B cell (primary cell): Measurements from ENCODE around the gene FAF2. TPM values are rescaled to one million over a fixed set of nuclear protein-coding genes. Genes with fewer than 3 reads are reported as not detected.

ENCODE experiments used
- ATAC-seq: fragments of 200-7000 bp; cut with Tn5 transposase; one replicate; pipeline ENCODE4 v1.10.0; 2021; ENCODE audit warnings: low read depth, mild to moderate bottlenecking, moderate number of reproducible peaks, moderate library complexity
- CTCF ChIA-PET: fragments of 350-600 bp; sonication (Branson Sonifier 250); formaldehyde crosslinking; loops from one replicate; lab custom pipeline; 2021; ENCODE audit warnings: antibody characterized with exemption, inconsistent platforms; lab: Charles Lee
- POLR2A ChIA-PET: fragments of 350-600 bp; sonication (Branson Sonifier 250); formaldehyde crosslinking; loops from one replicate; lab custom pipeline; 2021; ENCODE audit warnings: antibody characterized with exemption; lab: Charles Lee
- DNase-seq: peaks from one replicate; pipeline ENCODE4 v3.0.0; 2013
- H2AFZ ChIP-seq: 2 replicates; pipeline ENCODE4 v1.6.1; 2012; ENCODE audit warnings: mild to moderate bottlenecking, low read depth, low read length; ENCODE audit not compliant: insufficient read depth, poor library complexity, severe bottlenecking
- H3K27ac ChIP-seq, 2 donors: 1 replicate in 1 of 2; 2 replicates in 1 of 2; pipeline ENCODE4 v1.5.1; 2012 to 2013; ENCODE audit warnings: low read length in 2 of 2, mild to moderate bottlenecking in 2 of 2, moderate library complexity in 1 of 2
- H3K27me3 ChIP-seq, 4 experiments: fragments of 200-600 bp in 1 of 4; sonication (generic) in 1 of 4; replicated peaks in 1 of 4; 1 replicate in 2 of 4; 2 replicates in 2 of 4; pipeline versions ENCODE4 v1.6.1 to v1.7.0; 2013 to 2016; ENCODE audit warnings: low read length in 3 of 4, mild to moderate bottlenecking in 2 of 4, mixed read lengths in 1 of 4, moderate library complexity in 1 of 4; ENCODE audit not compliant: insufficient read depth in 4 of 4, control insufficient read depth in 3 of 4; ENCODE audit errors: control extremely low read depth in 1 of 4
- H3K36me3 ChIP-seq, 2 experiments: replicated peaks in 1 of 2; 1 replicate in 1 of 2; 2 replicates in 1 of 2; pipeline versions ENCODE4 v1.6.1 to v1.7.1; 2013; ENCODE audit warnings: low read length in 1 of 2; ENCODE audit not compliant: insufficient read depth in 2 of 2, control insufficient read depth in 1 of 2; ENCODE audit errors: control extremely low read depth in 1 of 2, extremely low read depth in 1 of 2
- H3K4me1 ChIP-seq, 2 donors: fragments of 200-600 bp in 1 of 2; sonication (generic) in 1 of 2; 1 replicate in 1 of 2; 2 replicates in 1 of 2; pipeline versions ENCODE4 v1.5.1 to v1.6.1; 2013 to 2017; ENCODE audit warnings: low read length in 2 of 2; ENCODE audit not compliant: control insufficient read depth in 2 of 2, insufficient read depth in 2 of 2
- H3K4me2 ChIP-seq: replicated peaks from 2 replicates; pipeline ENCODE3; 2012; ENCODE audit warnings: mild to moderate bottlenecking, low read depth, low read length; ENCODE audit not compliant: poor library complexity, severe bottlenecking
- H3K4me3 ChIP-seq, 5 experiments: fragments of 200-600 bp in 1 of 5; sonication (generic) in 1 of 5; 1 replicate in 3 of 5; 2 replicates in 2 of 5; pipeline versions ENCODE4 v1.5.1 to v1.7.0; 2011 to 2016; ENCODE audit warnings: low read length in 4 of 5, mild to moderate bottlenecking in 4 of 5, low read depth in 2 of 5, control low read depth in 1 of 5, moderate library complexity in 1 of 5; ENCODE audit not compliant: insufficient read depth in 1 of 5; ENCODE audit errors: control extremely low read depth in 1 of 5, extremely low read depth in 1 of 5
- H3K79me2 ChIP-seq: fragments of 200-600 bp; sonication (generic); one replicate; pipeline ENCODE4 v1.6.0; 2016; ENCODE audit warnings: low read length; ENCODE audit not compliant: control insufficient read depth, insufficient read depth
- H3K9ac ChIP-seq: fragments of 200-600 bp; sonication (generic); 2 replicates; pipeline ENCODE4 v1.6.1; 2017; ENCODE audit warnings: mild to moderate bottlenecking, low read length, moderate library complexity
- H3K9me3 ChIP-seq, 3 donors: one replicate each; pipeline versions ENCODE4 v1.6.1 to v1.7.1; 2013; ENCODE audit warnings: low read length in 2 of 3; ENCODE audit not compliant: control insufficient read depth in 2 of 3, insufficient read depth in 1 of 3; ENCODE audit errors: control extremely low read depth in 1 of 3
- H4K20me1 ChIP-seq: 2 replicates; pipeline ENCODE4 v1.6.0; 2012; ENCODE audit warnings: mild to moderate bottlenecking, low read length; ENCODE audit not compliant: insufficient read depth, control insufficient read depth, poor library complexity, severe bottlenecking
- H3K27ac Mint-ChIP-seq: one replicate; pipeline ENCODE4 v1.8.0; 2021; ENCODE audit warnings: mixed read lengths
- H3K27me3 Mint-ChIP-seq: one replicate; pipeline ENCODE4 v1.8.0; 2021; ENCODE audit warnings: mixed read lengths
- H3K4me1 Mint-ChIP-seq: one replicate; pipeline ENCODE4 v1.8.0; 2021; ENCODE audit warnings: mixed read lengths
- H3K4me3 Mint-ChIP-seq: one replicate; pipeline ENCODE4 v1.8.0; 2021; ENCODE audit warnings: mixed read lengths
- H3K9me3 Mint-ChIP-seq: one replicate; pipeline ENCODE4 v1.8.0; 2022; ENCODE audit warnings: mixed read lengths; ENCODE audit not compliant: insufficient read depth
- CTCF ChIP-seq: fragments of 200-600 bp; IDR thresholded peaks from one replicate; pipeline ENCODE4 v1.8.0; 2022; ENCODE audit warnings: antibody characterized with exemption, mild to moderate bottlenecking
- EZH2 ChIP-seq: IDR thresholded peaks from 2 replicates; pipeline ENCODE4 v1.6.1; 2012; ENCODE audit warnings: borderline replicate concordance, low read depth, mild to moderate bottlenecking, moderate library complexity, low read length; ENCODE audit not compliant: insufficient read depth, poor library complexity, severe bottlenecking
- WGBS: methylation state at CpG from one replicate; pipeline ENCODE4 v1.1.5; 2013; ENCODE audit warnings: missing lambda C conversion rate; ENCODE audit not compliant: insufficient coverage; 5-methylcytosine and 5-hydroxymethylcytosine counted together
- intact Hi-C: fragments of 100-400 bp; cut with micrococcal nuclease; formaldehyde crosslinking; loops from one replicate; pipeline ENCODE4 v1.10.0; 2022
- polyA plus RNA-seq: library from polyadenylated mRNA; depleted of rRNA; stranded (reverse); fragments of >200 nt; gene quantifications from 2 replicates; pipeline ENCODE4 v1.2.3, GENCODE V29; 2012
- total RNA-seq, 2 donors: library from RNA; stranded (reverse); fragments of 120-200 nt in 1 of 2; gene quantifications; 1 replicate in 1 of 2; 2 replicates in 1 of 2; pipeline versions ENCODE4 v1.2.3 to v1.2.4, GENCODE V29; 2013 to 2022

FAF2 gene
- total and polyA plus RNA-seq, 2 donors (not counting 1 experiment from before 2014, with no cell fraction given) = 10.9 to 35.1 TPM

GRCh38 chr5:176545737-176546509, 97.7 kb downstream of the FAF2 start:
- ATAC-seq = no peak
- Mint-ChIP-seq H3K4me3 (no peak overlapping the region), H3K27ac (no peak overlapping the region), H3K4me1 (peaks cover 42% of the 10 kb centered on the region), H3K9me3 (no peaks in the 10 kb centered on the region), H3K27me3 (no peaks in the 10 kb centered on the region)
- ChIA-PET POLR2A (no interaction called here), CTCF (interaction anchor here (1.4 kb wide), 1 partner anchor 129 kb away, joined by 6 read pairs; no protein-coding TSS in a partner anchor)
- peaks cover 30% of the 10 kb centered on the region for H3K79me2 ChIP-seq
- TF ChIP-seq CTCF (no peak), EZH2 (no peak)
- intact Hi-C loops = loop anchor here (2.0 kb wide), 1 partner anchor 101 kb away; the partner anchor contains the start of gene TSPAN17
- peaks cover 36 to 40% of the 10 kb centered on the region in 2 donors for H3K4me1 ChIP-seq
- H3K36me3 ChIP-seq = no peaks in the 10 kb centered on the region
- no peak overlapping the region for H3K27ac ChIP-seq
- H2AFZ ChIP-seq = no peak overlapping the region
- H4K20me1 ChIP-seq = peaks cover 13% of the 10 kb centered on the region
- DNase-seq = no peak
- H3K27me3 ChIP-seq = no peaks in the 10 kb centered on the region
- H3K9ac ChIP-seq = no peak overlapping the region
- no peak overlapping the region for H3K4me2 ChIP-seq
- 87% methylated on average over 10 of the region's 13 CpGs for WGBS
- H3K4me3 ChIP-seq = no peak overlapping the region
- peaks cover 0 to 10% (median 0%) of the 10 kb centered on the region in 3 donors for H3K9me3 ChIP-seq

- TF ChIP-seq CTCF (no peak), EZH2 (no peak)
- ATAC-seq (no peak), DNase-seq (no peak)
- H3K27me3 Mint-ChIP-seq = peaks cover 4% of the 10 kb centered on the region
- CTCF ChIA-PET = interaction anchor here (1.1 to 1.4 kb wide), 3 partner anchors 10 to 130 kb away, joined by 3 to 6 read pairs (median 5); partner anchors contain the start of gene RNF44
- Histone ChIP-seq H3K27me3 (peaks cover 0 to 8% (median 0%) of the 10 kb centered on the region in 4 experiments), H3K27ac (no peak overlapping the region), H3K4me1 (peaks cover 23 to 25% of the 10 kb centered on the region in 2 donors), H3K36me3 (no peaks in the 10 kb centered on the region), H3K9me3 (peaks cover 0 to 3% (median 0%) of the 10 kb centered on the region in 3 donors), H2AFZ (no peak overlapping the region), H4K20me1 (peaks cover 13% of the 10 kb centered on the region), H3K79me2 (peaks cover 26% of the 10 kb centered on the region), H3K4me3 (no peak overlapping the region), H3K9ac (no peak overlapping the region), H3K4me2 (no peak overlapping the region)
- no peak overlapping the region for H3K27ac Mint-ChIP-seq
- no peak overlapping the region for H3K4me3 Mint-ChIP-seq
- POLR2A ChIA-PET = no interaction called here
- intact Hi-C loops = no loop called here
- WGBS = 83% methylated on average over 4 of the region's 8 CpGs
- peaks cover 26% of the 10 kb centered on the region for H3K4me1 Mint-ChIP-seq
- H3K9me3 Mint-ChIP-seq = no peaks in the 10 kb centered on the region
These were observed 99.6 kb downstream of the FAF2 start for GRCh38 chr5:176547802-176548201.
